GM12878 (cell line): Measurements from ENCODE around the gene TEKT5.

Experiments used
- BRCA1 ChIP-seq: IDR thresholded peaks from 2 replicates; pipeline ENCODE4 v1.6.1; 2011; ENCODE audit warnings: low read depth, low read length, improper control_type of control experiment
- CTCF ChIP-seq, 3 experiments: IDR thresholded peaks in 2 of 3; conservative IDR thresholded peaks in 1 of 3; 2 replicates each; pipeline ENCODE4 v1.5.1; 2011; ENCODE audit warnings: low read depth in 3 of 3, low read length in 3 of 3, mild to moderate bottlenecking in 3 of 3, control low read depth in 2 of 3, moderate library complexity in 2 of 3, inconsistent platforms in 1 of 3, mixed read lengths in 1 of 3; ENCODE audit not compliant: control insufficient read depth in 2 of 3, insufficient read depth in 1 of 3; ENCODE audit errors: extremely low read depth in 1 of 3
- IRF5 ChIP-seq: fragments of 450-650 bp; IDR thresholded peaks from 2 replicates; pipeline ENCODE4 v1.6.1; 2017; ENCODE audit warnings: borderline replicate concordance
- MXI1 ChIP-seq: fragments of 150-350 bp; IDR thresholded peaks from 2 replicates; pipeline ENCODE4 v1.6.1; 2011; ENCODE audit warnings: low read depth, mild to moderate bottlenecking, inconsistent platforms, low read length, improper control_type of control experiment

- TF ChIP-seq IRF5 = no peak
- no peak for TF ChIP-seq BRCA1
- TF ChIP-seq MXI1 = no peak
- TF ChIP-seq CTCF (IDR thresholded peaks at IDR 0.05 in 2 of 3, conservative IDR thresholded peaks at IDR 0.05 in 1 of 3; ENCODE audit: control insufficient read depth in 2 of 3, extremely low read depth in 1 of 3, insufficient read depth in 1 of 3, low read depth in 3 of 3, low read length in 3 of 3) = no peak
These were observed 95.1 kb downstream of the TEKT5 start for GRCh38 chr16:10599626-10600025.
